ENCODE results near the gene LMCD1. TPM values are rescaled to one million over a fixed set of nuclear protein-coding genes. Genes with fewer than 3 reads are reported as not detected.

The LMCD1 gene
- total and polyA plus RNA-seq, 4 donors: 192 to 1,289 (median 381) TPM

DNA sequence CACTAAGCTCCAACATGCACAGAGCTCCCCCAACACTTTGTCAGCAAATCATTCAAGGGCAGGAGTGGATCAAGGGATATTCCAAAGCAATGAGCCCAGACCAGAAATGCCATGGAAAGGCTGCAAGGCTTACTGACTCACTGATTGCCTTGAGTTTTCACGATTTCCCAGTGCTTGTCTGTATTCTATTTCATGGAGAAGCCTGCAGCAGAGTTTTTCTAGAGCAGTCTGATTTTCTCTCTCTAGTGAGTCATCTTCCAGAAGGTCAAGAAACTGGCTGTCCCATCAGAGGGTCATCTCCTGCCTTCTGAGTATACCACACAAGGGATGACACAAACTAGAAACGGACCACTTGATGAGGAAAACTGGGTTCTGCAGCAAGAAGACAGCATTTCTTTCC is 16.5 kb downstream of the LMCD1 start:
- Histone ChIP-seq H3K4me1 (ENCODE audit: control insufficient read depth in 1 of 2, insufficient read depth in 2 of 2, low read length in 2 of 2) (peaks cover 16 to 32% of the 10 kb centered on the region in 2 donors), H3K27me3 (ENCODE audit: control insufficient read depth in 1 of 2, insufficient read depth in 2 of 2, low read length in 1 of 2) (no peaks in the 10 kb centered on the region), H3K27ac (ENCODE audit: low read depth in 1 of 2, low read length in 2 of 2) (peak overlapping the region; percentile 11 to 72), H3K36me3 (ENCODE audit: control insufficient read depth in 1 of 2, insufficient read depth in 2 of 2, low read length in 1 of 2) (peaks cover 13 to 14% of the 10 kb centered on the region in 2 donors), H3K9me3 (ENCODE audit: control insufficient read depth, low read length) (no peaks in the 10 kb centered on the region), H3K4me3 (ENCODE audit: low read length in 2 of 2) (no peak overlapping the region)
- intact Hi-C loops (cut with DNase I): no loop called here
- ATAC-seq (ENCODE audit: low FRiP score) (no peak), DNase-seq (no peak)
- WGBS, 2 donors: 45 to 52% methylated on average over 2 of the region's 2 CpGs

- H3K4me3 ChIP-seq (ENCODE audit: low read length in 2 of 2): no peak overlapping the region
- no peaks in the 10 kb centered on the region for H3K9me3 ChIP-seq (ENCODE audit: control insufficient read depth, low read length)
- peak overlapping the region in 1 of 2 donors; percentile 30 for H3K27ac ChIP-seq (ENCODE audit: low read depth in 1 of 2, low read length in 2 of 2)
- ATAC-seq (ENCODE audit: low FRiP score): no peak
- peaks cover 14% of the 10 kb centered on the region in 2 donors for H3K36me3 ChIP-seq (ENCODE audit: control insufficient read depth in 1 of 2, insufficient read depth in 2 of 2, low read length in 1 of 2)
- intact Hi-C loops (cut with DNase I): no loop called here
- peaks cover 16 to 36% of the 10 kb centered on the region in 2 donors for H3K4me1 ChIP-seq (ENCODE audit: control insufficient read depth in 1 of 2, insufficient read depth in 2 of 2, low read length in 2 of 2)
- DNase-seq: no peak
- no peaks in the 10 kb centered on the region for H3K27me3 ChIP-seq (ENCODE audit: control insufficient read depth in 1 of 2, insufficient read depth in 2 of 2, low read length in 1 of 2)
- WGBS, 2 donors: 31 to 35% methylated on average over 3 of the region's 3 CpGs
Measured at GRCh38 chr3:8519156-8519555, 17.5 kb downstream of the LMCD1 start.

DNA sequence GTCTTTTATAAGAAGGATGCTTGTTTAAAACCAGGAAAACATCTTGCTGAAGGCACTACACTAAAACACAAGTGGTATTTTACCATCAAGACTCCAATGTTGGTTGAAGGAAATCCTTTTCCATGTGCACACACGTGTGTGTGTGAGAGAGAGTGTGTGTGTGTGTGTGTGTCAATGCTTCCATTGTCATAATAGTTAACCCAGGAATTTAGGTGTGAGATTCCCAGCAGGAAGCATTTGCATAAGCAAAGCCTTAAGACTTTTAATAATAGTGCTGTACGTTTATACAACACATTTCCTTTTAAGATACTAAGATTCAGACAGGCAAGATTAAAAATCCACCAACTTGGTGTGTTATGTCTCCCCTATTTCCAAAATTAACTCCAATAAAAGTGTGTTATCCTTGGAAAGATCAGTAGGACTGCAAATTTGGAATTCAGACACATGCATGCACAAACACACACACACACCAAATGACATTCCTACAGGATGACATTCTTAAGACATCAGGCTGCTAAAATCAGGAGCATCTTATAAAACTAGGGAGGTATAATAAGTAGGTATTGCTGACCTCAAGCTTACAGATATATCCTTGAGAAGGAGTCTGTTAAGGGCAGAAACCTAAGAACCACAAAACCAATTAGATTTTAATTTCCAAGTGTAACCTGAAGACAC is 18.3 kb downstream of the LMCD1 start:
- no peak overlapping the region for H3K4me3 ChIP-seq (ENCODE audit: low read length in 2 of 2)

DNA sequence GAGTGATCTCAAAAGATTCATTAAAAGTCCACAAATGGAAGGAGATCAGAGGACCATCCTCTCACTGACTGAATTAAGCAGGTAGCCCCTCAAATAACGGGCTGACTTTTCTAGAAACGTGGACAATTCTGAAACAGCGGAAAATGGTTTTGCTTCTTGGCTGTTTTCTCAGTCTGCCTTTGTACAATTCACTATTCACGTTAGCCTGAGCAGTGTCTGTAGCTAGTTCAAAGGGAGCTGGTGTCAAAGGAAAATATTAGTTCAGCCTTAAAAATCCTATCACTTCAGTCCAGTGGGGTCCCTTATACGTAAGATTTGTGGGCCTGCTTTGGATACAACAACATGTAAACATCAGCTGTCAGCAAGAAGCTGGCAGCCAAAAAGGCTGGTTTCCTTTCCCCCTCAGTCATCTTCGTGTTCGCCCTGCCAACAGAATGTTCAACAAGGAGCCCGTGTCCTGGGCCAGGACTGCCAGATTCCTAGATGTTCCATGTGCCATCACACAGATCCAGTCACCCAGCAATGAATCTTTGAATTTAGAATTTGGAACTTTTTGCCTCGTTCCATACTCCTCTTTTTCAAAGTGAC is 19.3 kb downstream of the LMCD1 start:
- DNase-seq: no peak
- Histone ChIP-seq H3K27me3 (ENCODE audit: control insufficient read depth in 1 of 2, insufficient read depth in 2 of 2, low read length in 1 of 2) (no peaks in the 10 kb centered on the region), H3K36me3 (ENCODE audit: control insufficient read depth in 1 of 2, insufficient read depth in 2 of 2, low read length in 1 of 2) (peaks cover 6 to 12% of the 10 kb centered on the region in 2 donors), H3K4me3 (ENCODE audit: low read length in 2 of 2) (no peak overlapping the region), H3K27ac (ENCODE audit: low read depth in 1 of 2, low read length in 2 of 2) (peak overlapping the region; percentile 52 to 67), H3K9me3 (ENCODE audit: control insufficient read depth, low read length) (no peaks in the 10 kb centered on the region), H3K4me1 (ENCODE audit: control insufficient read depth in 1 of 2, insufficient read depth in 2 of 2, low read length in 2 of 2) (peaks cover 15 to 31% of the 10 kb centered on the region in 2 donors)
- no peak for ATAC-seq (ENCODE audit: low FRiP score)
- intact Hi-C loops (cut with DNase I): no loop called here
- 6 to 11% methylated on average over 9 of the region's 9 CpGs for WGBS, 2 donors

More for the DNA sequence above, 18.3 kb downstream of the LMCD1 start:
- peak overlapping the region; percentile 52 to 67 for H3K27ac ChIP-seq (ENCODE audit: low read depth in 1 of 2, low read length in 2 of 2)
- intact Hi-C loops (cut with DNase I): no loop called here
- DNase-seq (no peak), ATAC-seq (ENCODE audit: low FRiP score) (no peak)
- H3K27me3 ChIP-seq (ENCODE audit: control insufficient read depth in 1 of 2, insufficient read depth in 2 of 2, low read length in 1 of 2): no peaks in the 10 kb centered on the region
- 2 to 5% methylated on average over 2 of the region's 2 CpGs for WGBS, 2 donors
- peaks cover 12 to 13% of the 10 kb centered on the region in 2 donors for H3K36me3 ChIP-seq (ENCODE audit: control insufficient read depth in 1 of 2, insufficient read depth in 2 of 2, low read length in 1 of 2)
- H3K9me3 ChIP-seq (ENCODE audit: control insufficient read depth, low read length): no peaks in the 10 kb centered on the region
- H3K4me1 ChIP-seq (ENCODE audit: control insufficient read depth in 1 of 2, insufficient read depth in 2 of 2, low read length in 2 of 2): peaks cover 16 to 36% of the 10 kb centered on the region in 2 donors

DNA sequence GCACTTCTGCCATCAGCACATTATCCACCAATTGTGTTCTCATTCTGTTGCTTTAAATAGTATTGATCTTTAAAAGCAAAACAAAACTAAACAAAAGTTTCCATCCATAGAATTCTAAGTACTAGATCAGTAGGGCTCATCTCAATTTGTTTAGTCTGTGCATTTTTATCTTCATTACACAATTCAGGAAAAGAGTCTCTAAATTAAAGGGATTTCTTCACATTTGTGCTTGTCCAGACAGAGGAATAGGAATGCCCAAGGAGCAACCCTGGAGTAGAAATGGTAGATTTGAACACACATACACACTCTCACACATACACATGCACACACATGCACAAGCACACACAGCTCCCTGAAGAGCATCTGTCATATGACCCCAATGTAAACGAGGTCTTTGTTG is 21.4 kb downstream of the LMCD1 start:
- no peaks in the 10 kb centered on the region for H3K9me3 ChIP-seq (ENCODE audit: control insufficient read depth, low read length)
- WGBS, 2 donors: 35 to 40% methylated on average over 1 of the region's 1 CpG
- no peaks in the 10 kb centered on the region for H3K27me3 ChIP-seq (ENCODE audit: control insufficient read depth in 1 of 2, insufficient read depth in 2 of 2, low read length in 1 of 2)
- ATAC-seq (ENCODE audit: low FRiP score) (no peak), DNase-seq (no peak)
- peak overlapping the region; percentile 37 to 79 for H3K27ac ChIP-seq (ENCODE audit: low read depth in 1 of 2, low read length in 2 of 2)
- peaks cover 6 to 12% of the 10 kb centered on the region in 2 donors for H3K36me3 ChIP-seq (ENCODE audit: control insufficient read depth in 1 of 2, insufficient read depth in 2 of 2, low read length in 1 of 2)
- H3K4me1 ChIP-seq (ENCODE audit: control insufficient read depth in 1 of 2, insufficient read depth in 2 of 2, low read length in 2 of 2): peaks cover 12 to 22% of the 10 kb centered on the region in 2 donors
- H3K4me3 ChIP-seq (ENCODE audit: low read length in 2 of 2): no peak overlapping the region
- intact Hi-C loops (cut with DNase I): no loop called here

DNA sequence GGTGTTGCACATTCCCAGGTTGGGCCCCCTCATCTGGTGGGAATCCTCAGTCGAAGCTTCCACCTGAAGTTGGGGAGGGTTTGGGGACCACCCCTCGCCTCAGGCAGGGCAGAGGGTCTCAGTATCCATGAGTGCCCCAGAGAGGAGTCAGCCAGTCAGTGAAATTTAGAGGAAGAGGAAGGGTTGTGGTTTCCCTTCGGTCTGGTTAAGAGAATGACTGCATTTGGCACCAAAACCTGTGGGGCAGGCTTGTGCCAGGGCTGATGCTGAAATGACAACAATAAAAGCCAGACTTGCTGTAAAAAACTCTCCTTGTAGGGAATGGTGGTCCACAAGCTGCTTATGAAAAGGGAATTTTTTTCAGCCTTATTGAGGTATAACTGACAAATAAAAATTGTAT is 22.6 kb downstream of the LMCD1 start:
- Histone ChIP-seq H3K4me1 (ENCODE audit: control insufficient read depth in 1 of 2, insufficient read depth in 2 of 2, low read length in 2 of 2) (peaks cover 8 to 14% of the 10 kb centered on the region in 2 donors), H3K27ac (ENCODE audit: low read depth in 1 of 2, low read length in 2 of 2) (peak overlapping the region; percentile 72 to 79)
- intact Hi-C loops (cut with DNase I): no loop called here

DNA sequence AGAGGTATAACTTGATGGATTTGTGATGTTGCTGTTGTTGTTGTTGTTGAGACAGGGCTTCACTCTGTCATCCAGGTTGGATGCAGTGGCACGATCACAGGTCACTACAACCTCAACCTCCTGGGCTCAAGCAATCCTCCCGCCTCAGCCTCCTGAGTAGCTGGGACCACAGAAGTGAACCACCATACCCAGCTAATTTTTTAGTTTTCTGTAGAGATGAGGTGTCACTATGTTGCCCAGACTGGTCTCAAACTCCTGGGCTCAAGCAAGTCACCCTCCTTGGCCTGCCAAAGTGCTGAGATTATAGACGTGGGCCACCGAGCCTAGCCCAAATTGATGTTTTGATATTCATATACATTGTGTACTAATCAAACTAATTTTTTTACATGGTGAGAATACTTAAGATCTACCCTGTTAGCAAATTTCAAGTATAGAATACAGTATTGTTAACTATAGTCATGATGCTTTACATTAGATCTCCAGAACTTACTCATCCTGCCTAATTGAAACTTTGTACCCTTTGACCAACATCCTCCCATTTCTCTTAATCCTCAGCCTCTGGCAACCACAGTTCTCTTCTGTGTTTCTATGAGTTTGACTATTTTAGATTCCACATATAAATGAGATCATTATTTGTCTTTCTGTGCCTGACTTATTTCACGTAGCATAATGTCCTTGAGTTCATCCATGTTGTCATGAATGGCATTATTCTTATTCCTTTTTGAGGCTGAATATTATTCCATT is 23.2 kb downstream of the LMCD1 start:
- 33 to 38% methylated on average over 5 of the region's 5 CpGs for whole genome bisulfite sequencing, 2 donors
- no peaks in the 10 kb centered on the region for H3K27me3 ChIP-seq (ENCODE audit: control insufficient read depth in 1 of 2, insufficient read depth in 2 of 2, low read length in 1 of 2)
- ATAC-seq (ENCODE audit: low FRiP score): no peak
- DNase-seq: no peak
- H3K4me1 ChIP-seq (ENCODE audit: control insufficient read depth in 1 of 2, insufficient read depth in 2 of 2, low read length in 2 of 2): peaks cover 8 to 14% of the 10 kb centered on the region in 2 donors
- peak overlapping the region in 1 of 2 donors; percentile 61 for H3K27ac ChIP-seq (ENCODE audit: low read depth in 1 of 2, low read length in 2 of 2)
- no peak overlapping the region for H3K4me3 ChIP-seq (ENCODE audit: low read length in 2 of 2)
- intact Hi-C loops (cut with DNase I): no loop called here
- H3K36me3 ChIP-seq (ENCODE audit: control insufficient read depth in 1 of 2, insufficient read depth in 2 of 2, low read length in 1 of 2): peaks cover 6 to 8% of the 10 kb centered on the region in 2 donors
- H3K9me3 ChIP-seq (ENCODE audit: control insufficient read depth, low read length): no peaks in the 10 kb centered on the region

More for the DNA sequence above, 22.6 kb downstream of the LMCD1 start:
- DNase-seq: peak in 1 of 2 donors; percentile 63
- Histone ChIP-seq H3K36me3 (ENCODE audit: control insufficient read depth in 1 of 2, insufficient read depth in 2 of 2, low read length in 1 of 2) (peaks cover 6 to 8% of the 10 kb centered on the region in 2 donors), H3K27me3 (ENCODE audit: control insufficient read depth in 1 of 2, insufficient read depth in 2 of 2, low read length in 1 of 2) (no peaks in the 10 kb centered on the region), H3K4me3 (ENCODE audit: low read length in 2 of 2) (no peak overlapping the region), H3K9me3 (ENCODE audit: control insufficient read depth, low read length) (no peaks in the 10 kb centered on the region)
- WGBS, 2 donors: 47 to 49% methylated on average over 3 of the region's 3 CpGs
- ATAC-seq (ENCODE audit: low FRiP score): peak; percentile 23

DNA sequence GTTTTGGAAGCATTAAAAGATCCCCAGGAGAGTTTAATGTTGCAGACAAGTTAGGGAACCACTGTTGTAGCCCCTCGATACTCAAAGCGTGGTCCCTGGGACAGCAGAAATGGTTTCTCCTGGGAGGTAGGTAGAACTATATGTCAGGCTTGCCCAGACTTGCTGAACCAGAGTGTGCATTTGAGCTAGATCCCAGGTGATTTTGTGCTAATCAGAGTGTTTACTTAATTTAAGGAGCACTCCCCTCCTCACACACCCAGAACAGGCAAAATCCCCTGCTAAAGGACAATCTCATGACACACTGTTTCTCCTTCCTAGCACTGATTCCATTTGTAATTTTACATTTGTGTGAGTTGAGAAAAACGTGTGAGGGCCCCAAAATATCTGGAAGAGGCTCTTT is 24.3 kb downstream of the LMCD1 start:
- H3K36me3 ChIP-seq (ENCODE audit: control insufficient read depth in 1 of 2, insufficient read depth in 2 of 2, low read length in 1 of 2): peaks cover 7 to 11% of the 10 kb centered on the region in 2 donors
- no peaks in the 10 kb centered on the region for H3K9me3 ChIP-seq (ENCODE audit: control insufficient read depth, low read length)
- no peak for ATAC-seq (ENCODE audit: low FRiP score)
- no peak overlapping the region for H3K4me3 ChIP-seq (ENCODE audit: low read length in 2 of 2)
- 38 to 42% methylated on average over 3 of the region's 3 CpGs for WGBS, 2 donors
- H3K27me3 ChIP-seq (ENCODE audit: control insufficient read depth in 1 of 2, insufficient read depth in 2 of 2, low read length in 1 of 2): no peaks in the 10 kb centered on the region
- intact Hi-C loops (cut with DNase I): no loop called here
- H3K4me1 ChIP-seq (ENCODE audit: control insufficient read depth in 1 of 2, insufficient read depth in 2 of 2, low read length in 2 of 2): peaks cover 6 to 14% of the 10 kb centered on the region in 2 donors
- no peak for DNase-seq
- H3K27ac ChIP-seq (ENCODE audit: low read depth in 1 of 2, low read length in 2 of 2): peak overlapping the region in 1 of 2 donors; percentile 56
